ENCODE measurements around the gene MRPL40.
A peak's percentile ranks its signal among the peaks of the same experiment; 100 is the strongest.

MRPL40 gene

DNA sequence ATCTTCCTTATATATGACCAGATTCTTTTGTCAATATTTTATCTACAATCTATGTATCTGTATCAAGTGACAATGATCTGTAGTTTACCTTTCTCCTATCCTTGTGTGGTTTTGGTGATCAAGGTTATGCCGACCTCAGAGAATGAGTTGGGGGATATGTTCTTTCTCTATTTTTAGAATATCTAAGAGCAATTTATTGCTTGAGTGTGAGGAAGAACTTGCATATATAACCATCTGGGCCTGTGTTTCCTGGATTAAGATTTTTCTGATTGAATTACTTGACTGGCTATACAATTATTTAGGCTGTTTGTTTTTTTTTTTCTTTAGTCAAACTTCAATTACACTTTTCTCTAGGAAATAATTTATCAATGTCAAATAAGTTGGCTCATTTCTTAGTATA is 29.2 kb downstream of the MRPL40 start:
- DNase-seq (ENCODE audit: low read depth, low spot score), result no peak

DNA sequence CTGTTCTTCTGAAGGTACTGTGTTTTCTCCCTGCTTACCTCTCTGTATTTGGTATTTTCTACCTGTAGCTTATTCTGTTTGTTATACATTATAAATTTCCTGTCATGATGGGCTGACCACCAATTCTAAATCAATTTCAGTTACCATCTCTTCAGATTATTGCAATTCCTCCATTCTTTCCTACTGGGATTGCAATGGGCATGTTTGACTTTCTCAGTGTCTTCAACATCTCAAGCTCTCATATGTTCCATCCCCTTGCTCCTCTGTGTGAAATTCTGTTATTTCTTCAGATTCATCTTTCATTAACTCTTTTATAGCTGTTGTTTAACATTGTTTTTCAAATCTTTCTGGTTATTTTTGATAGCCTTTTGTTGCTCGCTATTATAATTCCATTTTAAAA is 30.7 kb downstream of the MRPL40 start:
- no peak for DNase-seq (ENCODE audit: low read depth, low spot score)

DNA sequence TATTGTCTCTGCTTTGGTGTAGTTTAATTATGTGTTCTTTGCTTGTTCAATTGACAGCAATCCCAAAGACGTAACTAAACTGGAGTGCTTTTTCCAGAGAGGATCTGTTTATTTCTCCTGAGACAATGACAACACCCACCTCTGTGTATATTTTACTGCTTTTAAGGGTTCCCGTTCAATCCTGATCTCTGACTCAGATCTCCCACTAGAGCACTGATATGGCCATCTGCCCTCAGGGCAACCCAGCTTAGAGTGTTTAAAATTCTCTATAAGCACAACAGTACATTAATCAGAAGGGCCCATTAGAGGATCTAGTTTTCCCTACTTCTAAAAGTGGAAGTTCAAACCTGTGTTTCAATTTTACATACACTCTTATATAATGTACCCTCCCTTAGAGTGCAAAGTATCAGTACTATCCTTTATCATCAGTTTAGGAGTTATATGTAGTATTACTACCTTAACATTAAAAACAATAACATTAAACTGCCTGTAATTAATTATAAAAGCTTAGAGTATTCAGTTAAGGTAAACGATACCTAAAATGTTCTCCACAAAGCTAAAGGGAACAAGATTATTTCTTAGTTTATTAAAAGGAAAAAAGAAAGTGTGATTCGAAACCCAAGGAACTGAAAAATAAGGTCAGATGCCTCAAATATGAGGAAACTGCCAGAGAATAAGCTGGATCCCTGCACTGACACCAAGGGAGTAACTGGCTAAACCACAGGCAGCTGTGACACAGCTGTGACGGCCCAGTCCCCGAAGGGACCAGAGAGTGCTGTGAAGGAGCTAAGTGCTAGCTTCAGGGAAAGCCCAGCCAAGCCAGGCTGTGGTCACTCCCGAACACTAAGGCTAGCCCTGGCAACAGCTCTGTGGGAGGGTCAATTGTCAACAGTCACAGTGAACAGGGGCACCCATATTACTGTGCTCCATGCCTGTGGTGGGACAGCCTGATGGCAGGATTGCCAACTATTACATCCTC is 31.4 kb downstream of the MRPL40 start:
- DNase-seq (ENCODE audit: low read depth, low spot score), result no peak

DNA sequence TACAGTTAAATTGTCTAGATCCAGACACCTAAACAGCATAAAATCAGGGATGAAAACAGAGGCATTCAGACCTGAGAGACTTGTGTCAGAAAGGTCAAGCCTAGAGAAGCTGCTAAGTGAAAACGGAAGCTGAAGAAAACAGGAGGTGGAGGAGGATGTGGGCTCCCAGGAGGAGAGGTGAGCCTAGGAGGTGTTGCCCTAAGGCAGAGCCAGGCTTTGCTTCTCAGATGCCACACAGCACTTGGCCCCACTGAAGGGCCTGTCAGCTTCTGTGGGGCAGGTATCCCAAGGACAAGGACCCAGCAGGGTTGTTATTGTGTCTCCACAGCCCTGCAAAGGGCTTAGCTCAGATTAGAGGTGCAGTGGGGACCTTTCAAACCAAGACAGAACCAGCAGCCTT is 32.2 kb downstream of the MRPL40 start:
- DNase-seq (ENCODE audit: low read depth, low spot score), result no peak

- no peak for DNase-seq (ENCODE audit: low read depth, low spot score)
These were observed 32.6 kb downstream of the MRPL40 start for GRCh38 chr22:19464975-19465374.

GRCh38 chr22:19466126-19466716 is 33.9 kb downstream of the MRPL40 start:
- no peak for DNase-seq (ENCODE audit: low read depth, low spot score)

DNA sequence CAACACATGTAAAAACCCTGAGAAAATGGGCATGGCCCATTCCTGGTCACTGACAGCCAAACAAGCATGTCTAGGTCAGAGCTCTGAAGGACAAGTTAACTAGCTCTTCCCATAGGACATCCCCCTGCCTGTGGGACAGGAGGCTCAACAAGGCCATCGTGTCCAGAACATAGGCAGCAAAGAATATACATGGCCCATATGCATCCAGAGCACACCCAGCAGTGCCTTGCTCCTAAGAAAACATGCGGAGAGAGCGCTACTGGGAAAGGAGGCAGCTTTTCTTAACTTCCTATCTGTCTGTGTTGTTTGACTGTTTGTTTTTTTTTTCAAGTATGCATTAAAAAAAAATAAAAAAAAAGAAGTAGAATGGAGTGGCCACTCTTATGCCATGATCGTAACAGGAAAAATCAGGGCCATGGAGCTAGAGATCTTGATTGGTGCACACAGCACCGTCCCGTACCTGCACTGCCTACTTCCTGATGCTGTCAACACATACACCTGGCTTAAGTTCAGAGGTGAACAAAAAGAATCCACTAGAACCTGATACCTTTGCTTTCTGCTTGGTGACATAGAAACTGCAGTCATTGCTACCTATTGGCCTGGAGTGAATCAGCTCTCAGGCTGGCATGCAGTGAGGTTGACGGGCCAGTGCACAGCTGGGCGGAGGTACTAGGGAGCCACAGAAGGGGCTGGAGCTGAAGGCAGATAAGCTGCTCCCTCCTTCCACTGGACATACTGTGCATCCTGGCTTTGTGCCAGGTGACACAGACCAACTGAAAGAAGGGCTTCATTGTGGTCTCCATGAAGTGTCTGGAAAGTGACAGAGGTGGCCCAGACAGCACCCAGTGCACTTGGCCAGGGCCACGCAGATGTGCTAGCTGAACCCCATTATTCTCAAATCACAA is 34.8 kb downstream of the MRPL40 start:
- DNase-seq (ENCODE audit: low read depth, low spot score), result no peak

DNA sequence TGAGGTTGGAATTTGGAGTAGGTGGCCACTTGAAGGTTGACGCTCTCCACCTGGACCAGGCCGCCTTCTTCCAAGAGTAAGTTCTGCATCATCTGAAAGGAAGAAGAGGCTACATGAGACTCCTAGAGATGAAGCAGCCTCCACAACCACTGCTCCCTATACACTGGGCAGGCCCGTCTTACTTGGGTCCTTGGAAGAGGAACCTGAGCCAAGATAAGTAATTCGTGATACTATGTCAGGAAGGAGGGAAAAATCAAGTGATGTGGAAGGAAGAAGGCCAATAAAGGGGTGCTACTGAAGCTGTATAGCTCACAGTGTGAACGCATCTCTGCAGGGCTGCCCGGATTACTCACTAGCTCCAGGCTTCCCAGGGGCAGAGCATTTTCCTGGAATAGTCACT is 35.6 kb downstream of the MRPL40 start:
- no peak for DNase-seq (ENCODE audit: low read depth, low spot score)

- no peak for DNase-seq (ENCODE audit: low read depth, low spot score)
These were observed 37.1 kb downstream of the MRPL40 start for GRCh38 chr22:19469421-19469820.

DNA sequence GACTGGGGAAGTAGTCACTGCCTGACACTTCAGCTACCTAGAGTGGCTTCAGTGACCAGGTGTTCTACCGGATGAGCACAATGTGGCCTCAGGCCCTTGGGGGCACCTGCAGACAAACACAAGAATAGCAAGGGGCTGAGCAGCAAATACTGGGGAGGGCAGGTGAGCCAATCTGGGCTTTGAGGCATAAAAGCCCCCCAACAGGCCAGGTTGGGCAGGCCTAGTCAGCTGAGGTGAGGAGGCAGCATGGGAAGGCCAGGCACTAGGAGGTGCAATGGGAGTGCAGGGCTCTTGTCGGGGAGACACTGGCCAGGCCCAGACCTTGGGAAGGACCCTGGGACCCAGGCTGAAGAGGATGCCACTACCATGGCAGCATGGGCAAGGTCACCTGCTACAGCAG is 37.7 kb downstream of the MRPL40 start:
- no peak for DNase-seq (ENCODE audit: low read depth, low spot score)

- DNase-seq (ENCODE audit: low read depth, low spot score), result no peak
These were observed 39.2 kb downstream of the MRPL40 start for GRCh38 chr22:19471572-19471971.

DNA sequence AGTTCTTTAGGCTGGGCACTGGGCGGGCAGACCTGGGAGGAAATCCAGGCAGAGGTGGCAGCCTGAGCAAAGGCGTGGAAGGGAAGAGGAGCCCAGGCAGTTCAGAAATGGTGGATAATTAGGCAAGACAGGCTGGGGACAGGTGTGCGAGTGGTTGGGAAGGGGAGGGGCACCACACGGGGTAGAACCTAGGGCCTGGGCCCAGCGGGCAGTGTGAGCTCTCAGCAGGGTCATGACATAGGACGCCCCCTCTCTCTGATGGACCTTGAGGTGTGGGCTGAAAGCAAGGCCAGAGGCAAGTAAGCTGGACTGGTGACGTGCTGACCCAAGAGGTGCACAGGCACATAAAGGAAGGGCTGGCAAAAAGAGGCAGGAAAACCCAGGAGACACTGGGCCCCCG is 39.9 kb downstream of the MRPL40 start:
- DNase-seq (ENCODE audit: low read depth, low spot score), result no peak

DNA sequence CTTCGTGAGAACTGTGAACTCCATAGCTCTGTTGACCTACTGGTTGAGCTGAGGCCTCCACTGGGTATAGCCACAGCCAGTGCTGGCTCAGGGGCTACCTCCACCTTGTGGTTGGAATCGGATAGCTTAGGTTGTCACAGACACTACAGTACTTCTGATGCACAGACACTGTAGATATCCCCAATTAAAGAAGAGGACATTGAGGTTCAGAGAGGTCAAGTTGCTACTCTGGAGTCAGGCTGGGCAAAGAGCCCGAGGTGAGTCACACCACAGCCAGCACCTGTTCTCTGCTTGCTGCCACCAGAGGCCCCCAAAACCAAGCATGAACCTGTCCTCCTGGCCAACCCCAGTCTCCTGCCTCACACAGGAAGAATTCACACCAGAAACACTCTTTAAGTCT is 41.2 kb downstream of the MRPL40 start:
- no peak for DNase-seq (ENCODE audit: low read depth, low spot score)

DNA sequence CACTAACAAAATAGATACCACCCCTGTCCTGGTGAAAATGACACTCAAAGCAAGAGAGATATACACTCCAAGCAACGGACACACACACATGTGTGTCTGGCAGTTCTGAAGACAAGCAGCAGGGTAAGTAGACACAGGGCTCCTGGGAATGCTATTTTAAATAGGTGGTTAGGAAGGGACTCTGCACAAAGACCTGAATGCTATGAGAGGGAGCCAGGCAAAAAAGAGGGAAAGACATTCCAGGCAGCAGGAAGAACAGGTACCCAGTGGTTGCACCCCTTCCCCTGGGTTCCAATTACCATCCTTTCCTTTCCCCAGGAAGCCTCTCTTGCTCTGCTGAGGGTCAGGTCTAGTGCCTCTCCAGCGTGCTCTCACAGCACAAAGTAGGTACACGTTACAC is 43.7 kb downstream of the MRPL40 start:
- no peak for DNase-seq (ENCODE audit: low read depth, low spot score)

DNA sequence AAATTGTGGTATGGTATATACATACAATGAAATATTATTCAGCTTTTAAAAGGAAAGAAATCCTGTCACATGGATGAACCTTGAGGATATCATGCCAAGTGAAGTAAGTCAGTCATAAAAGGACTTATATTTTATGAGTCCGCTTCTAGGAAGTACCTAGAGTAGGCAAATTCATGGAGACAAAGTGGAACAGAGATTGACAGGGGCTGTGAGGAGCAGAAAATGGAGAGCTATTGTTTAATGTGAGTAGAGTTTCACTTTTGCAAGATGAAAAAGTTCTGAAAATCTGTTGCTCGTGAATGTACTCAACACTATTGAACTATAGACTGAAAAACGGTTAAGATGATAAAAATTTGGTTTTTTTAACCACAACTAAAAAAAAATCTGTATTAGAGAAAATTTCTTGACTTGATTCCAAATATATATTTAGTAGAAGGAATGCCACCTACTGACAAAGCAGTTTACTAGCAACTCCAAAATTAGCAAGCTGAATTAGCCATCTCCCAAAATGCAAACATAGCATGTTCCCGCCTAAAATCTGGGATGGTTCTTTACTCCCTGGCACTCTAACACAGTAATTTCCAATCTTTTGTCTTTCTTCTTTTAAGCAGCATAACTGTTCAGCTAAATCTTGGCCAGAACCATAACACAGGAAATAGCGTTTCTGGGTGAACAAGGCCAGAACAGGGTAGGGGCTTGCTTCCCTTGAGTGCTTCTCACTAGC is 45.1 kb downstream of the MRPL40 start:
- no peak for DNase-seq (ENCODE audit: low read depth, low spot score)

DNA sequence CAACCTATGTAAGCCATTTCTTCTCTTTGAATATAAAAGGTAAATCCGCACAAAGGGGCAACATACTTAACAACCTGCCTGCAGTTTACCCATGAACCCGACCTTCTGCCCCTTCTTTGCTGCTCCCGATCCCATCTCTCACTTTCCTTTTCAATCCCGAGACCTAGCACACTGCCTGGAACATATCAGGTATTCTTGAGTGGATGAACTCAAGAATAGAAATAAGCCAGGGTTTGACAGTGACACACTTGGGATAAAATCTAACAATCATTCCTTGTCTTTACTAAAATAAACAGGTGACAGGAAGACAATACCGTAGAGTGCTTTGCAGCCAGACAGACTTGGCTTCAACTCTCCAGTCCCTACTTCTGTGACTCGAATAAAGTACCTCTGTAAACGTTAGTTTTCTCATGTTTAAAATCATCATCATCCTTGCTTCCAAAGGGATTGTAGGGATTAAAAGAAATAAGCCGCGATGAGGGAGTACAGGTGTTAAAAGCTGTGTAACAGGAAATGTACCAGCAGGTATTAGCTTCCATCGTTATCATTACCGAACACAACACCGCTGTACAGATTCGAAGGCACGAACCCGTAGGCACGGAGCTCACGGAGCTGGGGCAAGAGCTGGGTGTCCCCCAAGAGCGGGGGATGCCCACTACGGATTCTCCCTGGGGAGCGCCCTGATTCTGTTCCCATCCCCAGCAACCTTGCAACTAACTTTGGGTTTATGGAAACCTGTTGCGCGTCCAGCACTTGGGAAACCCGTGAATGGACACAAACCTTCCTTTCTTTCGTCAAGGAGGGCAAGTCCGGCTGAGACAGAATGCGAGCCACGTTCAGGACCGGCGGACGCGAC is 45.9 kb downstream of the MRPL40 start:
- DNase-seq (ENCODE audit: low read depth, low spot score), result no peak

DNA sequence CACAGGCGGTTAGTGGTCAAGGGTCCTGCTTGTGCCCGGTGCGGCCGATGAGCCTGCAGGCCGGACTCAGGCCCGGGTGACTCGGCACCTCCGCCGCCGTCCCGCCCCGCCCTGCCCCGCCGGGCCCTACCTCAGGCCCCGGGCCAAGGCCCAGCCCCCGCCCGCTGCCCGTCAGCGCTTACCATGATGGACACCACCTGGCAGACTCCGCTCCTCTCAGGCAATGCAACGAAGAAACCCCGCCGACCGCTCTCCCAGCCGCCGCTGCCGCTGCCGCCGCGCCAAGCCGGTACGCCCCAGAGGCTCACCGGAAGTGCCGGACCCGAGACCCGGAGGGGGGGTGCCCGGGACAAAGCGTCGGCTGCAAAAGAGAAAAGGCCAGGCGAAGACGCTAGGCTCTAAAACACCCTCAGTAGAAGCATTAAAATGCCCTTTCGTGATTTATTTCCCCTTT is 46.6 kb downstream of the MRPL40 start, which contains the start of gene UFD1:
UFD1 (minus strand) TSS at position 293 of the 454 bp plus-strand sequence; CDS start at position 185, 108 bp downstream.
- no peak for DNase-seq (ENCODE audit: low read depth, low spot score)

- DNase-seq (ENCODE audit: low read depth, low spot score), result peak; percentile 96
These were observed 47.2 kb downstream of the MRPL40 start, which contains the start of gene CDC45 for GRCh38 chr22:19479355-19480172. TSS of gene CDC45 (plus strand) at chr22:19479920. CDS start at chr22:19479969, 49 bp downstream.

DNA sequence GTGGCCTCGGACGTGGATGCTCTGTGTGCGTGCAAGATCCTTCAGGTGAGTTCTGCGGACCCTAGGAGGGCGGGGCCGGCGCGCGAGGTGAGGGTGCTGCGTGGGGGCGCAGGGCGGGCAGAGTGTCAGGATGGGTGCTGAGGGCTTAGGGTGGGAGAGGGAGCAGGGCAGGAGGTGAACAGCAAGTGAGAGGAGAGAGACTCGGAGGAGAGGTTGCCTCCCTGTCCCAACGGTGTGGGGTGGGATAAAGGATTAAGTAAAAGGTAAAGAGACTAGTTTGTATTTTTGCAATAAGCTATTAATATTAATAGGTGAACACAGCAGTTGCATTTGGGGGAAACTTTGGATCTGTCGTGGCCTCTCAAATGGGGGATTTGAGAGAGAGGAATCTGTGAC is 47.8 kb downstream of the MRPL40 start:
- no peak for DNase-seq (ENCODE audit: low read depth, low spot score)
